HCT116 (cell line): ENCODE data around the gene THAP11.

Source experiments
- CBX3 ChIP-seq: IDR thresholded peaks from 2 replicates; pipeline ENCODE4 v1.6.1; 2012; ENCODE audit warnings: low read depth
- CTCF ChIP-seq, 3 experiments: fragments of 200-600 bp in 1 of 3; sonication (generic) in 1 of 3; IDR thresholded peaks in 2 of 3; conservative IDR thresholded peaks in 1 of 3; 2 replicates each; pipeline ENCODE4 v1.5.1; 2012 to 2017; ENCODE audit warnings: low read depth in 2 of 3, low read length in 2 of 3, antibody characterized with exemption in 1 of 3, borderline replicate concordance in 1 of 3, control low read depth in 1 of 3, mild to moderate bottlenecking in 1 of 3, mixed read lengths in 1 of 3, mixed run types in 1 of 3, moderate library complexity in 1 of 3; ENCODE audit not compliant: insufficient read depth in 1 of 3
- EZH2 ChIP-seq: fragments of 200-600 bp; sonication (generic); IDR thresholded peaks from 2 replicates; pipeline ENCODE4 v1.6.1; 2017; ENCODE audit warnings: antibody characterized with exemption, mixed run types
- EZH2phosphoT487 ChIP-seq: fragments of 200-600 bp; IDR thresholded peaks from 2 replicates; pipeline ENCODE4 v1.6.1; 2018; ENCODE audit warnings: antibody characterized with exemption, borderline replicate concordance
- MAX ChIP-seq: IDR thresholded peaks from 2 replicates; pipeline ENCODE4 v1.6.1; 2012
- POLR2A ChIP-seq: IDR thresholded peaks from 2 replicates; pipeline ENCODE4 v1.7.0; 2011; ENCODE audit warnings: borderline replicate concordance; ENCODE audit not compliant: insufficient read depth, insufficient read length; ENCODE audit errors: extremely low read depth
- POLR2AphosphoS5 ChIP-seq: IDR thresholded peaks from 2 replicates; pipeline ENCODE4 v1.6.1; 2011; ENCODE audit warnings: mild to moderate bottlenecking, low read depth, low read length, moderate library complexity
- REST ChIP-seq: IDR thresholded peaks from 2 replicates; pipeline ENCODE4 v1.6.1; 2012; ENCODE audit warnings: low read depth
- SIN3A ChIP-seq: IDR thresholded peaks from 2 replicates; pipeline ENCODE4 v1.6.1; 2012; ENCODE audit warnings: low read depth
- SRF ChIP-seq: IDR thresholded peaks from 2 replicates; pipeline ENCODE4 v1.6.1; 2012; ENCODE audit warnings: low read depth
- ZBTB33 ChIP-seq: IDR thresholded peaks from 2 replicates; pipeline ENCODE4 v1.6.1; 2011; ENCODE audit warnings: mild to moderate bottlenecking, low read length, moderate library complexity; ENCODE audit not compliant: insufficient replicate concordance; ENCODE audit errors: extremely low read depth

GRCh38 chr16:67864594-67864993, 22.5 kb downstream of the THAP11 start:
- TF ChIP-seq CTCF (IDR thresholded peaks at IDR 0.05 in 2 of 3, conservative IDR thresholded peaks at IDR 0.05 in 1 of 3; ENCODE audit: borderline replicate concordance in 1 of 3, insufficient read depth in 1 of 3, low read depth in 2 of 3, low read length in 2 of 3), result no peak
- no peak for TF ChIP-seq CBX3
- TF ChIP-seq POLR2A, result no peak
- TF ChIP-seq POLR2AphosphoS5, result no peak
- TF ChIP-seq ZBTB33, result no peak
- TF ChIP-seq REST, result no peak
- TF ChIP-seq EZH2, result no peak
- TF ChIP-seq SRF, result no peak
- no peak for TF ChIP-seq SIN3A
- no peak for TF ChIP-seq EZH2phosphoT487
- no peak for TF ChIP-seq MAX
